ENCODE measurements around the gene ZFPM1.
"Not testable (repeated sequence)": the region's sequence is repeated elsewhere in the genome, so short reads cannot be mapped to it uniquely, and the experiment has no call there.

Gene ZFPM1

DNA sequence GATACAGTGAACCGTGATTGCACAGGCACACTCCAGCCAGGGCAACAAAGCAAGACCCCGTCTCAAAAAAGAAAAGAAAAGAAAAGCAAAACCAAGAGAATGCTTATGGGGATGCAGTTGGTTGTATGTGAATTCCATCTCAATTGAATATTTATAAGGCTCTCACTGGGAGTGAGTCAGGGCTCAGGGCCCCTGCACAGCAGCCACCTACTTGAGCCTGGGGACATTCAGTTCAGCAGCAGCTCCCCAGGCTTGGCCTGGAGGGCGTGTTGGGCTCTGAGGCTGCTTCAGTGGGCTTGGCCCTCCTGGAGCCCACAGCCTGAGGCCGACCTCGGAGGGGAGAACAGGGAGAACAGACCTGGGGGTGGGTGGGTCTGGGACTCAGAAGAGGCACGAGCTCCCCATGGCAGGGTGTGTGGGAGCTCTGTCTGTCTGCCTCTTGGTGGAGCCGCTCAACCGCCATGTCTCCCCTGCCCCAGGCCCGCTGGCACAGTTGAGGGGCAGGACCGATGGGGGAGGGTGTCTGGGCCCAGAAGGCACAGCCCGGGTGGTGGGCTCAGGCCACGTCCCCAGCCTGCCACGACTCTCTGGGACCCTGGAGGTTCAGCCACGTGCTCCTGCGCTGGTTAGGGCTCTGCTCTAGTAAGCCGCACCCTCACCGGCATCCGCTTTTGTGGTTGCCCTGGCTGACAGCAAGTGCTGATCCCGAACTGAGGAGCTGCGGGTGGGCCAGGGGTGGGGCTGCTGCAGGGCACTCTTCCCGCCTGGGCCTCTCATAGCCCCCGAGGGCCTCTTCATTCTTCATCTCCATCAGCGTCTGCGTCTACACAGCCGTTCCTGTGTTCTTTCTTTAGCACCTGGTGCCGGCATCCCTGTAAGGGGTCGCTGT is 24.8 kb downstream of the ZFPM1 start:
- no peak overlapping the region for H3K4me3 ChIP-seq (ENCODE audit: low read length)
- no peak for TF ChIP-seq ZNF274 (IDR thresholded peaks at IDR 0.05; ENCODE audit: low read depth, low read length)

DNA sequence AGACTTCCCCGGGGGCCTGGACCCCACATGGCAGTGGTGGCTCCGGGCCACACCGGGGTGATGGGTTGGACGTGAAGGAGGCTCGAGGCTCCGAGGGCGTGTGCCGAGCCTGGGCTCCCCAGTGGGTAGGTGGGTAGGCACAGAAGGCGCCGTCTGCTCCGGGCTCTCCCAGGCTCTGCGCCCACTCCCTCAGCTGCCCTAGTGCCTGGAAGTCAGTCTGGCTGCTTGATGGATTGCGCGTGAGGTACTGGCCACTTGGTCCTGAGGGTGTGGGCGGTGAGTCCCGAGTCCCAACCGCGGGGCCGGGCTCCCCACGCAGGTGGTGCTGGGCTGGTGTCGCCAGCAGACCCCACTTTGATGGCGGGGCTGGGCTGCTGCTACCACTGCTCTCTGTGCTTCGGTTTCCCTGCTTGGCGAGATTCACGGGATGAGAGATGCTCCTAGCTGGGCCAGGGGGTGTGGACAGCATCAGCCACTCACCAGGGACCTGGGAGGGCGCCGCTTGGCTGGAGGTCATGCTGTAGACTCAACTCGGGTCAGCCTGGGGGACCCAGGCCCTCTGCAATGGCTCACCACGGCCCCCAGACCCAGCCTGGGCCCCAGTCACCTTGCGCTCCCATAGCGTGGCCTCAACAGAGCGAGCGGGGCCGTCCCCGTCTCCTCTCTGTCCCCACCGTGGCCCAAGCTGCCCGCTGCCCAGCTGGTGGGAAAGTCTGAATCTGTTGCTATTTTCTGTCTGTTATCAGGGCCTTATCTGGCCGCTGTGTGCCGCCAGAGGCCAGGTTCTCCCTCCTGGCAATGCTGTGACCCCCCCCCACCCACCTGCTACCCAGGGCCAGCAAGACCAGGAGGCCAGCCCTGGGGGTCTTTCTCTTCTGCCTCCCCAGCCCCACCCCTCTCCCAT is 26.1 kb downstream of the ZFPM1 start:
- TF ChIP-seq ZNF274 (IDR thresholded peaks at IDR 0.05; ENCODE audit: low read depth, low read length) = no peak

DNA sequence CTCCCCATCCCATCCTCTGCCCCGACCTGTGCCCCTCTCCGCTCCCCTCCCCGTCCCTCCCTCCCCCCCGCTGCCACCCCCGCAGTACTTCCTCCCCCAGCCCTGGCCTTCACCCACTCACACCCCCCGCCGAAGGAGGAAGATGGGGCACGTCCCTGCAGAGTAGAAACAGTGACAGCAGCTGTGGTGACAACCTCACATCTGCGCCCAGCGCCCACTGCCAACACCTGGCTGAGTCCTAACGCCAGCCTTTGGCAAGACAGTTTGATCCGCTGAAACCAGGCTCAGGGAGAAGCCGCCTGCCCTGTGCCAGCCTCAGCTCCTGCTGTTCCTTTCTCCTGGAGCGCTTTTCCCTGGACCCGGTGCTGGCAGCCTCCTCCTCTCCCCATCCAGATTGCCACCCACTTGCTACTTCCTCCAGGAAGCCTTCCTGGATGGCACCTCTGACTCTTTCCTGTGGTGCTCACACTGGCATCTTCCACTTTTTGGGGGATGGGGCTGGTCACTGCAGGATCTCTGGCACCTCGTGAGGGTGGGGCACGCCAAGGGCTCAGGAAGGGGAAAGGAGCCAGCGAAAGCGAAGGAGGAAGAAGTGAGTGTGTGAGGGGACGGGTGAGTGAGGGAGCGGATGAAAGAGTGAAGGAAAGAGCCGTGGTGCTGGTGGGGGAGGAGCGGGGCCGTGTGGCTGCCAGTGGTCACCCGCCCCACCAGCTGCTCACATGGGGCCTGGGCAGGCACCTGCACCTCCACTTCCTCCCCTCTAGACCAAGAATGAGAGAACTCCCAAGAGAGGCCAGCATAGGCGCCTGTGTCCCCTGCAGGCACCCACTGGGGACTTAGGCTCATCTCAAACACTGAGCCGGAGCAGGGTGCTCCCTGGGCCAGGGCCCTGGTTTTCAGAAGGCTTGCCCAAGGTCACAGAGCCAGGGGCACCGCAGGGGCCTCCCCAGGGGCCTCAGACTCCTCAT is 27.0 kb downstream of the ZFPM1 start:
- TF ChIP-seq ZNF274 (IDR thresholded peaks at IDR 0.05; ENCODE audit: low read depth, low read length) = no peak
- H3K4me3 ChIP-seq (ENCODE audit: low read length) = no peak overlapping the region; the same call in 1 of the 2 replicates

More for the DNA sequence above, 26.1 kb downstream of the ZFPM1 start:
- H3K4me3 ChIP-seq (ENCODE audit: low read length) = no peak overlapping the region

DNA sequence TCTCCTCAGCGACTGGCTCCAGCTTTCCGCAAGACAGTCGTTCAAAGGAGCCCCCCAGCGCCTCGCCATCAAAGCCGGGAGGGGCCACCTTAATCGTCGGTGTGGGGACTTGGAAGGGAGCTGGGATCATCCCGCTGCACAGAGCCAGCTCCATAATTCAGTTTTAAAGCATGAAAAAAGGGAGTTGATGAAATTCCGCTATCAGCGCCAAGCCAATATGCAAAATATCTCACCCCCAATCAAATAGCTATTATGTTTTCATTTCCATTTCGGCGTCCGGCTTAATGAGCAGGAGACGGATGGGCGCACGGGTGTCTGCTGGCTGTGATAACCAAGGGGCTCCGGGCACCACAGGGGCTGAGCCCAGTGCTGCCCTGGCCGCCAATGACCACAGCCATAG is 27.7 kb downstream of the ZFPM1 start:
- H3K4me3 ChIP-seq (ENCODE audit: low read length) = no peak overlapping the region
- TF ChIP-seq ZNF274 (IDR thresholded peaks at IDR 0.05; ENCODE audit: low read depth, low read length) = no peak

DNA sequence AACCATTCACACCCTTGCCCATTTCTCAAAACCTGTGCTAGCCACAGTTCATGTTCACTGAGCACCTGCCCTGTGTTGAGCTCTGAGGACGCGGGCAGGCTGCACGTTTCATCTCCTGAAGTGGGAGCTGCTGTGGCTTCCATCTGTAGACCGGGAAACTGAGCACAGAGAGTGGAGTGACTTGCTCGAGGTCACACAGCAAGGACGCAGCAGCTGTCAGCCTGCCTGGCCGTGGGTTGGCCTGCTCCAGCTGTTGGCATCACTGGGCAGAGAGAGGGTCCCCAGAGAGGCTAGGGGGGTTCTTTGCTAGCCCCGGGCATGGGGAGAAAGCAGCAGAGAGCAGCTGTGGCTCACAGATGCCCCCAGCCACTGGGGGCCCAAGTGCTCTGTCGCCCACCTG is 28.8 kb downstream of the ZFPM1 start:
- H3K4me3 ChIP-seq (ENCODE audit: low read length) = no peak overlapping the region
- TF ChIP-seq ZNF274 (IDR thresholded peaks at IDR 0.05; ENCODE audit: low read depth, low read length) = no peak

DNA sequence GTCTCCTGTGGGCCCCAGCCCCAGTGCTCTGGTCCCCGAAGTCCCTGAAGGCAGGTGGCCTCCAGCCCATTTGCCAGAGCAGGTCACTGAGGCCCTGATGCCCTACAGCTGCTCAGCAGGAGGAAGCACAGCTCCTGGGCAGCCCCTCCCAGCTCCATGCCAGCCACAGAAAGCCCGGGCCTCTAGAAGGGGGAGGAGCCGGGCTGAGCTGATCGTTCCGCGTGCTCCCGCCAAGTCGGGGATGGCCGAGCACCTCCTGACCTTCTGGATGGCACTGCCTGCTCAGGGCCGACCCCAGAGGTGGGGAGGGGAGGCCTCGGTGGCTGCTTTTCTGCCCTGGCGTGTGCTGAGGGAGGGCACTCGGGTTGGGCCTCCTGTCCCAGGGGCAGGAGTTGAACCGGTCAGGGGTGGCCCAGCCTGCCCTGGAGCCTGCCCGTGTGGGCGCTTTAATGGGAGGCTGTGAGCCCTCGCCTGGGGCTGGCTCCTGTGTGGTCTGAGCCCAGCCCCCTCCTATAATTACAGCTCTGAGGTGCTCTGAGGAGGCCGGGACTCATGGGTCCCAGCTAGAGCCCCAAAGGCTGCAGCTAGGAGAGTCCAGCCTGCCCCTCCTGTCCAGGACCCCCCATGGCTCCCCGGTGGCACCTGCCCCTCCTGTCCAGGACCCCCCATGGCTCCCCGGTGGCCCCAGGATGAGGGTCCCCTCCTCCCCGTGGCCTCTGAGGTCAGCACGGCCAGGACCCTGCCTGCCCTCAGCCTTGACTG is 29.7 kb downstream of the ZFPM1 start:
- no peak overlapping the region for H3K4me3 ChIP-seq (ENCODE audit: low read length)

DNA sequence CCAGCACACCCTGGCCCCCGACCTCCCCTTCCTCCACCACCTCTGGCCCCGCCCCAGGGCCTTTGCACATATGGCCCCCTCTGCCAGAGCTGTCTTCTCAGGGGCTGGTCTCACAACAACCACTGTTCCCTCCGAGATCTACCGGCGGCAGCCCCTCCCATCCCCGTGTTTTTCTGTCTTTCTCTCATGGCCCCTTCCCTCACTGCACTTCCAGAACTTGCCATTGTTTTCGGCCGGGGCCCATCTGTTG is 30.2 kb downstream of the ZFPM1 start:
- H3K4me3 ChIP-seq (ENCODE audit: low read length) = no peak overlapping the region
- no peak for TF ChIP-seq ZNF274 (IDR thresholded peaks at IDR 0.05; ENCODE audit: low read depth, low read length)

More for the DNA sequence above, 29.7 kb downstream of the ZFPM1 start:
- TF ChIP-seq ZNF274 (IDR thresholded peaks at IDR 0.05; ENCODE audit: low read depth, low read length) = no peak

DNA sequence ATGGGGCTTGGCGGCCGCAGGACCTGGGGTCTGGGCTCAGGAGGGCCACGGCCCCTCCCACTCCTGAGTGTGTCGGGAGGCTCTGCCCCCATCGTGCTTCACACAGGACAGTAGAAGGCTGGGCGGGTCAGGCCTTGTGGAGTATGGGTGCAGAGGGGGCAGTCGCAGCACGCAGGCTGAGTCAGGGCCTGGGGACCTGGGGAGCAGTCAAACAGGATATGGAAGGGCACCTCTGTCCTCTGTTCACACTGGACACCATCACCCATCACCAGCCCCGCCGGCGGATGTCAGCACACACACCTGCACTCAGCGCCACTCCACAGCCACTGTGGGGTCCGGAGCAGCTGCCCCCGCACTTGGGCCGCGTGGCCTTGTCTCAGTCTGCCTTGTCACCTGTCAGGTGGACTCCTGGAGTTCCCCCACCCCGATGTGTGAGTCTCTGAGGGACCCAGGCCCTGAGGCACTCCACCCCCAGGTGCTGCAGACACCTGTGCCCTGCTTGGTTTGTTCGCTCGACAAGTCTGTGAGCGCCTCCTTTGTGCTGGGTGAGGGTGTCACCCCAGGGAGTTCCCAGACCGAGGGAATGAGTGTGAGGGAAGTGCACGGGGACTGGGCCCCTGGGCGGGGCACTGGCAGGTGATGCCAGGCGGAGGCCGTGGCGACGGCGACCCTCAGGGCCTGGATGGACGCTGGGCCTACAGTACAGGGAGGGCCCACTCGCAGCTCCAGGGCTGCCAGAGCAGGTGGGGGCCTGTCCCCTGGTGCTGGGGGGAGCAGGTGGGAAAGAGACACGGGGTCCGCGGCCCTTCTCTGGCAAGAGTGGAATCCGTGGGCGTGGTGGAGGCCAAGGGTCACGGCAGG is 31.7 kb downstream of the ZFPM1 start:
- no peak overlapping the region for H3K4me3 ChIP-seq (ENCODE audit: low read length)
- TF ChIP-seq ZNF274 (IDR thresholded peaks at IDR 0.05; ENCODE audit: low read depth, low read length) = no peak

DNA sequence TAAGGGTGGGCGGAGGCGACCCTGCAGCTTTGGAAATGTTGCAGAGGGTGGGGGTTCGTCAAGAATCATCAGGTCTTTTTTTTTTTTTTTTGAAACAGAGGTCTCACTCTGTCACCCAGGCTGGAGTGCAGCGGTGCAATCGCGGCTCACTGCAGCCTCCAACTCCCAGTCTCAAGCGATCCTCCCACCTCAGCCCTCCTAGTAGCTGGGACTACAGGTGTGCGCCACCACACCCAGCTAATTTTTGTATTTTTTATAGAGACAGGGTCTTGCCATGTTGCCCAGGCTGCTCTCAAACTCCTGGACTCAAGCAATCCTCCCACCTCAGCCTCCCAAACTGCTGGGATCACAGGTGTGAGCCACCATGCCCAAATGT is 32.3 kb downstream of the ZFPM1 start:
- H3K4me3 ChIP-seq (ENCODE audit: low read length) = not testable (repeated sequence)

DNA sequence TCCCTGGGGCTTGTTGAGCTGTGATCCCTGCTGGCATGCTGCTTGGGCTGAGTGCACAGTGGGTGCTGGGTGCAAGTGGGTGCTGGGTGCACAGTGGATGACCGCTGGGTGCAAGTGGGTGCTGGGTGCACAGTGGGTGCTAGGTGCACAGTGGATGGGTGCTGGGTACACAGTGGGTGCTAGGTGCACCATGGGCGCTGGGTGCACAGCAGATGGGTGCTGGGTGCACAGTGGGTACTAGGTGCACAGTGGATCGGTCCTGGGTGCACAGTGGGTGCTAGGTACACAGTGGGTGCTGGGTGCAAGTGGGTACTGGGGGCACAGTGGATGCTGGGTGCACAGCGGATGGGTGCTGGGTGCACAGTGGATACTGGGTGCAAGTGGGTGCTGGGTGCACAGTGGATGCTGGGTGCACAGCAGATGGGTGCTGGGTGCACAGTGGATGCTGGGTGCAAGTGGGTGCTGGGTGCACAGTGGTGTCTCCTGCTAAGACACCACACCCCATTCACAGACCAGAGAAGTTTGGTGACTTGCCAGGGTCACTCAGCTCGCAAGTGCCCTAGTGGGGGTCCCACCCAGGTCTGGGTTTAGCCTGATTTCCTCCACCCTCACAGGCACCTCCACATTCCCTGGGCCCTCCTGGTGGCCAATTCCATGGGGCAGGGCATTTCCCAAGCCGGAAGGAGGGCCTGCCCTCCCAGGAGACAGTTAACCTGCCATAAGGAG is 33.5 kb downstream of the ZFPM1 start:
- no peak overlapping the region for H3K4me3 ChIP-seq (ENCODE audit: low read length)
- TF ChIP-seq ZNF274 (IDR thresholded peaks at IDR 0.05; ENCODE audit: low read depth, low read length) = no peak

DNA sequence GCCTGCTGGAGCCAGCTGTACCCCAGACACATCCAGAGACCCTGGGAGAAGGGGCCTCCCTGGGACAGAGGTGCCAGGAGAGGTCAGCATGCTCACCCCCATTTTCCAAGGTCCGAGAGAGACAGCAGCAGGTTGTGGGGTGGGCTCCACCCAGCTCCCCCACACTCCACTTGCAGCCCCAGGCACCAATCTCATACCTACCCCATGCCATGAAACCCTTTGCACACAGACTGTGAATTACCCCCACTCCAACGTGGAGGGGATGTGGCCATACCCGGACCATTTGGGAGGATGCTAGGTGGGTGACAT is 34.0 kb downstream of the ZFPM1 start:
- H3K4me3 ChIP-seq (ENCODE audit: low read length) = no peak overlapping the region
- TF ChIP-seq ZNF274 (IDR thresholded peaks at IDR 0.05; ENCODE audit: low read depth, low read length) = no peak
